HG03139 (cell line): ENCODE measurements around the gene BMP10.
A peak's percentile ranks its signal among the peaks of the same experiment; 100 is the strongest.

ENCODE experiments used
- ATAC-seq: cut with Tn5 transposase; IDR thresholded peaks from one replicate; pipeline ENCODE4 v1.9.1; 2021; ENCODE audit not compliant: unreplicated experiment

The BMP10 gene

GRCh38 chr2:68871159-68871764 lies at the start of gene BMP10:
TSS of gene BMP10 (minus strand) at chr2:68871397. CDS start at chr2:68871358, 39 bp downstream.
- ATAC-seq = no peak

GRCh38 chr2:68920481-68921170 lies 49.4 kb upstream of the BMP10 start:
- ATAC-seq = no peak

- no peak for ATAC-seq
These were observed 47.3 kb upstream of the BMP10 start for GRCh38 chr2:68918497-68918896.

- no peak for ATAC-seq
These were observed 46.0 kb upstream of the BMP10 start for GRCh38 chr2:68917034-68917718.

GRCh38 chr2:68916226-68916625 lies 45.0 kb upstream of the BMP10 start:
- ATAC-seq = no peak

- no peak for ATAC-seq
These were observed 44.2 kb upstream of the BMP10 start for GRCh38 chr2:68915393-68915792.

- ATAC-seq = no peak
These were observed 42.2 kb upstream of the BMP10 start for GRCh38 chr2:68913359-68913758.

- no peak for ATAC-seq
These were observed 41.5 kb upstream of the BMP10 start for GRCh38 chr2:68912732-68913131.

GRCh38 chr2:68912111-68912510 lies 40.9 kb upstream of the BMP10 start:
- no peak for ATAC-seq

GRCh38 chr2:68911709-68912108 lies 40.5 kb upstream of the BMP10 start:
- no peak for ATAC-seq

GRCh38 chr2:68911246-68911645 lies 40.0 kb upstream of the BMP10 start:
- ATAC-seq = no peak

GRCh38 chr2:68909793-68910674 lies 38.8 kb upstream of the BMP10 start:
- no peak for ATAC-seq

GRCh38 chr2:68908392-68908970 lies 37.3 kb upstream of the BMP10 start:
- peak; percentile 95 for ATAC-seq

GRCh38 chr2:68907920-68908253 lies 36.7 kb upstream of the BMP10 start:
- peak; percentile 19 for ATAC-seq

GRCh38 chr2:68907232-68907919 lies 36.2 kb upstream of the BMP10 start:
- no peak for ATAC-seq

- no peak for ATAC-seq
These were observed 35.5 kb upstream of the BMP10 start for GRCh38 chr2:68906716-68907115.

- ATAC-seq = no peak
These were observed 33.9 kb upstream of the BMP10 start for GRCh38 chr2:68905116-68905515.

- ATAC-seq = no peak
These were observed 30.4 kb upstream of the BMP10 start for GRCh38 chr2:68901561-68901960.

- ATAC-seq = no peak
These were observed 30.0 kb upstream of the BMP10 start for GRCh38 chr2:68901199-68901514.

GRCh38 chr2:68900496-68901198 lies 29.4 kb upstream of the BMP10 start:
- ATAC-seq = no peak
